UCSD-AML1 (cell line): ENCODE results near the gene DENND10.

Experiments
- DNase-seq: peaks from one replicate; lab custom pipeline; 2025; ENCODE audit not compliant: unreplicated experiment; lab: John Stamatoyannopoulos, UW

The DENND10 gene, protein sequence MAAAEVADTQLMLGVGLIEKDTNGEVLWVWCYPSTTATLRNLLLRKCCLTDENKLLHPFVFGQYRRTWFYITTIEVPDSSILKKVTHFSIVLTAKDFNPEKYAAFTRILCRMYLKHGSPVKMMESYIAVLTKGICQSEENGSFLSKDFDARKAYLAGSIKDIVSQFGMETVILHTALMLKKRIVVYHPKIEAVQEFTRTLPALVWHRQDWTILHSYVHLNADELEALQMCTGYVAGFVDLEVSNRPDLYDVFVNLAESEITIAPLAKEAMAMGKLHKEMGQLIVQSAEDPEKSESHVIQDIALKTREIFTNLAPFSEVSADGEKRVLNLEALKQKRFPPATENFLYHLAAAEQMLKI

GRCh38 chr10:119103903-119104653 lies at the start of gene DENND10:
Gene DENND10, plus strand, starts transcription at chr10:119104113. Its CDS starts 30 bp downstream, at chr10:119104143.
- peak; percentile 81 for DNase-seq

- no peak for DNase-seq
Observed at GRCh38 chr10:119055472-119055871, 48.4 kb upstream of the DENND10 start.

- DNase-seq = no peak
Observed at GRCh38 chr10:119058010-119058409, 45.9 kb upstream of the DENND10 start.

GRCh38 chr10:119059557-119059956 lies 44.4 kb upstream of the DENND10 start:
- no peak for DNase-seq

DNA sequence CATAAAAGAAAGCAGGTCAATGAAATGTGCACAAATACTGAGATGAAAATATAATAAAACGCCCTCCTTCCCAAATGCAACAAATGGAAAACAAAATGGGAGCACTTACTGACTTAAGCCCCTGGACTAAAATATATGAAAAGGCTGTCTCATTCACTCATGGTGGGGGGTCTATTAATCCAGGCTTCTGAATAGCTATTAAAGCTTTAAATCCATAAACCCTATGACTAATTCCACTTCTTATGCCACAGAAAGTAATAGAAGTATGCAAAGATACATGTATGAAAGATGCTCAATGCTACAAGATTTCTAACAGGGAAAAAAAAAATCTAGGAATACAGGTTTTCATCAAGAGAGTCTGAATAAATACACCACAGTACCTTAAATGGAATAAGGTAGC lies 43.8 kb upstream of the DENND10 start:
- no peak for DNase-seq

DNA sequence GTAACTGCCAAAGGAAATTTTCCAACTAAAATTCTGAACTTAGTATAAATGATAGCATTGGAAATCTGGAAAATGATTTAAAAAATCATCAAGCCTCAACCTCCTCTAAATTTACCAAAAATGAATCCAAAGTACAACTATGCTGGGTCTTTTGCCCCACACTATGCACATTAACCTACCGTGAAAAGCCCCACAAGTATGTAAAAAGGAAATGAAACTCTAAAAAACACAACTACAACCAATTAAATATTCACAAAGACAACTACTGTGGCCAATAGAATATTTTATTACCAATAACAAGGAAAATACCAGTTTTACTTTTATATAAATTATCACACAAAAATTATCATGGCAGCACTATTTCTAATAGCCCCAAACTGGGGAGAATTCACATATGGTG lies 42.6 kb upstream of the DENND10 start:
- no peak for DNase-seq

DNA sequence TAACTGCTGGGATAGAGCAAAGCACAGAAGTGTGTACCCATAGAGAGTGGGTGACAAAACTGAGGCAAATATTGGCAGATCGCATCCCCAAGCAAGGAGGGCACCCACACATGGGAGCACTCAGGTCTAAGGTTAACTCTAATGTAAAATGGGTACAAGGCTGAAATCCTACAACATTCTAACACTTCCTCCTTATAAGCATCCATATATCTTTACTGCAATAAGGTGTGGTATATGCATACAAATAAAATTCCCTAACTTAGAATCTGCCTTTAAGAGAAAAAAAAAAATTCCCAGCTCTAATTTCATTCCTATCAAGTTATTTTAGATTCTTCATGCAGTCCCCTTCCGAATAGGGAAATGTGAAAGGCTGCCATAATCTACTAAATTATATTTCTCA lies 42.0 kb upstream of the DENND10 start:
- DNase-seq = no peak

DNA sequence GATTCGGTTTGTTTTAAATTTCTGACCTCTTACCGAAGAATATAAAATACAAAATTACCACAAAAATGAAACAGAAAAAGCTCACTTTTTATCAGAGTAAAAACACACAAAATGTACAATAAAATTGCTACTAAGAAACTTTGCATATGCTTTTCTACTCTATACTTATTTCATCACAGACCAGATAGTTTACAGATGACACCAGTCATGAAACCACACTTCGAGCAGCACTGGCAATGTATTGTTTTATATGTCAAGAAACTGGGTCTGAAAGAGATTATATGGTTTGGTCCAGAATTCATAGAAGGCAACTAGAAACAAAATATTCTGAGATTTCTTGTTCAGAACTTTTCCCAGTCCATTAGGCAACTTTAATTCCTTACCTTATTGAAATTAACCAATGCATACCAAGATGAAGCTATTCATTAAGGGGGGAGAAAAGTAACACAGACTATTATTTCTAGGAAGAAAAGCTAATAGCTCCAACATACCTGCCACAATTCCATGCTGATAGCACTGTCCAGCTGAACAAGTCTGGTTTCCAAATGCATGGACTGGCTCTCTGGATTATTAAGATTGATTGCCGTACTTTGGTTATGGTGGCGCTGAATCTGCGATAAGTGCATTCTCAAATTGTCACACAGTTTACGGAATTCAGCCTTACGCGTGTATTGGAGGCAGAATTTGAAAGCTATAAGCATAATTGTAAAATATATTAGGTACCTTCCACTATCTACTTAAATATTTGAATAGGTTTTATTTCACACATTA lies 33.3 kb upstream of the DENND10 start:
- no peak for DNase-seq

GRCh38 chr10:119073584-119073983 lies 30.3 kb upstream of the DENND10 start:
- DNase-seq = no peak

DNA sequence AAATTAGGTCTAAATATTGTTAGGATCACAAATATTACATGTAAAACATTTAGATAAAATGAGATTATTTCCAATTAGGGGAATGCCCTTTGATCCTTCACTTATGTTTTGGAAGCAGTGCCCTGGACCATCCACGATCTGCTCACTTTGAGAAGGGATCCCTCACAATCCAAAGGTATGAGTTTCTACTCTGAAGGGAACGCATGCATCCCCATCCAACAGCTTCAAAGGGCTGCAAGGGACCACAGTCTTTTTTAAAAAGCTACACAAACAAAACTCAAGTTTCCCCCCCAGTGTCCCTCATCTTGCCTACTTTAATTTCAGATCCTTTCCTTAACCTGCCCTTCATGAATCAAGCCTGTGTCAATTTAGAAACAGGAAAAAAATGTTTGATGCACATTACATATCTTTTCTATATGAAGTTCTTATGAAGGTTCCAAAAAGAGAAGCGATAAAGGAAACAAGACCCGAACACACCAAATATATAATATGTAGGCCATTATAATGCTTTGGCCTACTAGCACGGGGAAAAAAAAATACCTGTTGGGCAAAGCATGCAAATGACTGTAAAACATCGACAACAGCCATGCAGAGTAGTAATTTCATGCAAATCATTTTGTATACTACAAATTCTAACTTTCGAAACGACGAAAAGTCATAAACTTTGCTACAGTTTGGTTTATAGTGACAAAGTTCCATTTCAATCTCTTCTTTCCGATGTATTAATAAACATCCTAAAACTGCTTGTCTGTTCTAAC lies 25.3 kb upstream of the DENND10 start:
- no peak for DNase-seq

DNA sequence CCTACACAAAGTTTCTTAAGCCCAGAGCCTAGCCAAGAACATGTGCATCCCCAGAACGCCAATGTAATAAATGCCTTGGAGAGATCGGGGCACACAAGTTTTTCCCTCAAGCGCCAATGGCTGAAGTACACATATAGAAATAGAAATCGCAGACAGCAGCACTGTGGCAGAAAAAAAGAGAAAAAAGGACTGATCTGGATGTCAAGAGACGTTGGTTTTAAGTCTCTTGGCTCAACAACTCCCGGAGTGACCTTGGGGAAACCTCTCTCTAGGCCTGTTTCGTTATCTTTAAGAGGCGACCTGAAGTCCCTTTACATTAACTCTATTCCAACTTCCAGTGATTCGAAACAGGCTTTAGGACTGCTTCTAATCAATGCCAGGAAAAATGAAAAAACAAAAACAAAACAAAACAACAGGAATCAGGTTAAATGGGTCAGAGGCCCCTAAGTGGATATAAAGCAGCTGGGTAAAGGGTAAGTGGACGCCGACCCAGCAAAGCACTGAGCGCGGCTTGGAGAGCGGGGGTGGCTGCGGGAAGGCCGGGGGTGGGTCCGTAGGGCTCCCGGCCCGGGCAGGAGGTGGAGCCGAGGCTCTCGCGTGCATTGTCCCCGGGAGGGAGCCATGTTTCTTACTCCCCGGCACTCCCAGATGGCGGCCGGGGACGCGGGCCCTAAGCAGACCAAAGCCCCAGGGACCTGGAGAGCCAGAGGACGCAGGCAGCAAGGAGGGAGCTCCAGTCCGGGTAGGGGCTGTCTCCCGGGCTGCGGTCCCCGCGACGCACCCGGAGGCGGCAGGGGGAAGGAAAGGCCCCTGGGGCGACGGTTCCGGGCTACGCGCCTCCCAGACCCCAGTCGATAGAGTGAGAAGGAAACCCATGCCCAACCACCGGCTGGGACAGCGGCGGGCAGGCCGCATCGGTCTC lies 24.1 kb upstream of the DENND10 start:
- DNase-seq = peak; percentile 75

DNA sequence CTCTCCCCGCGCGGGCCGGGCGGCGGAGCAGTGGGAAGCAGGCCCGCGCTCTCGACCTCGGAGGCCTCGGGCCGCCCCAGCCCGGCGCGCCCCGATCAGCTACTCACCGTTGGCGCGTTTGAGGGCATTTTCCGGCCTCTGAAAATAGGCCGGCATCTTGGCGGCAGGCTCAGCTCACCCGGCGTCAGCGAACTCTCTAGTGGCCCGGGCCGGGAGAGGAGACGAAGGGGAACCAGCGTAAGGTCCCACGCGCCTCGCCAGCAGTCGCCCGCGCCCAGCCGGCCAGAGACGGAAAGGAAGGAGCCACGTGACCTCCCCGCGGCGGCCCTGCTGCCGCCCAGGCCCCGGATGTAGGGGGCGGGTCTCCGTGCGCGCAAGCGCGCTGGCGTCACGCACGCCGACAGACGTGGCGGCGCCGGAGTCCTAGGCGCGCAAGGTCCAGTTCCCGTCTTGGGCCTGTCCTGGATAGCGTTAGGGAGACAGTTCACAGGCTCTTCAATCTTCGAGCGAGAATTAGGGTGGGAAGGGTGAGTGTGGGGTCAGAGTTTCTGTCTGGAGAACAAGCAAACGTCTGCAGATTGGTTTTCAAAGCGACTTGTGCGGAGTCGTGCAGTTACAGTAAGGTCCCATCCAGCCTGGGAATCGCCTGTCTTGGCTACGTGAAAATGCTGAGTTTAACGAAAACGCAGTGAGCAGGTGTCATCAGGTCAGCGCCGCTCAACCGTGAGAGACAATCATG lies 23.2 kb upstream of the DENND10 start, which contains the start of gene EIF3A:
TSS of gene EIF3A (minus strand) at position 297 of the 739 bp plus-strand sequence. CDS start at position 156, 141 bp downstream.
- DNase-seq = peak; percentile 95

DNA sequence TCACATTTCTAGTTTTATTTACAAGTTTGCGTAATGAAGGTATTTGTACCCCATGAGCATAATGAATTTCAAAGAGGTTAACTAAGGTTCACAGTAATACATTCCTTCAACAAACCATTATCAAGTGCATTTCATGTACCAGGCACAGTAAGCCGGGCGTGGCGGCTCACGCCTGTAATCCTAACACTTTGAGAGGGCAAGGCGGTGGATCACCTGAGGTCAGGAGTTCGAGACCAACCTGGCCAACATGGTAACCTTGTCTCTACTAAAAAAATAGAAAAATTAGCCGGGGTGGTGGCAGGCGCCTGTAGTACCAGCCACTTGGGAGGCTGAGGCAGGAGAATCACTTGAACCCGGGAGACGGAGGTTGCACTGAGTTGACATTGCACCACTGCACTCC lies 19.0 kb upstream of the DENND10 start:
- no peak for DNase-seq

GRCh38 chr10:119087271-119087882 lies 16.5 kb upstream of the DENND10 start:
- no peak for DNase-seq

GRCh38 chr10:119090026-119090795 lies 13.7 kb upstream of the DENND10 start:
- no peak for DNase-seq

DNA sequence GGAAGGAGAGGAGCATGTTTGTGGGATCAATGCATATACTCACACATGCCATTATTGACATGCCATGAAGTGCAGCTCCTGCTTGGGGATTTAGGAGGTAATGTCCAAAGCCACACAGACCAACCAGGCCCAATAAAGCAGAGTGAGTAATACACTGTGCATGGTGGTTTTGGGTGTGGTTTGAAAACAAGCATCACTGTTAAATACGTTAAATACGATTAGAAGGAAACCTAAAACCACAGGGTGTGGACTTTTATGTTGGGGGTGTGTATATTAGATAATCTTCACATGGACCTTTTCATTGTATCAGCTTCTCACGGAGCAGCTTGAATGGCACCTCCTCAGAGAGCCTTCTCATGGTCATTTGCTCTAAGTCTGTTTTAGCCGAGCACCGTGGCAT lies 12.9 kb upstream of the DENND10 start:
- no peak for DNase-seq

DNA sequence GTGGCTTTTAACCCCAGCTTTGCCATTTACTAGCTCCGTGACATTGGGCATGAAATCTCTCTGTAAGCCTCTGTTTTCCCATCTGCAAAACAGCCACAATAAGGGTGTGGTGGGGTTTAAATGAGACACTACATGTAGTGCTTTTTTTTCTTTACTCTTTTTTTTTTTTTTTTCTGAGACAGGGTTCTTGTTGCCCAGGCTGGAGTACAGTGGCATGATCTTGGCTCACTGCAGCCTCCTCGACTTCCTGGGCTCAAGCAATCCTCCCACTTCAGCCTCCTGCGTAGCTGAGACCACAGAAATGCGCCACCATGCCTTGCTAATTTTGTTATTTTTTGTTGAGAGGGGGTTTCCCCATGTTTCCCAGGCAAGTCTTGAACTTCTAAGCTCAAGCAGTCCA lies 8.3 kb upstream of the DENND10 start:
- DNase-seq = no peak
